HL-60 (cell line): ENCODE measurements around the gene DSC3.
"Not testable (repeated sequence)": the region's sequence is repeated elsewhere in the genome, so short reads cannot be mapped to it uniquely, and the experiment has no call there.

Experiments
- DNase-seq, 2 experiments: peaks; one replicate each; pipeline ENCODE4 v3.0.0-alpha.2; 2010 to 2020; ENCODE audit warnings: low read depth in 1 of 2, low spot score in 1 of 2
- H3K27ac ChIP-seq: fragments of 250-450 bp; sonication (Bioruptor Pico); replicated peaks from 2 replicates; pipeline ENCODE4 v1.5.1; 2020; ENCODE audit warnings: mild to moderate bottlenecking, moderate library complexity
- H3K27me3 ChIP-seq: fragments of 250-450 bp; sonication (Bioruptor Pico); 2 replicates; pipeline ENCODE4 v1.5.1; 2021; ENCODE audit warnings: mild to moderate bottlenecking, moderate library complexity; ENCODE audit not compliant: insufficient read depth, poor library complexity, severe bottlenecking
- H3K4me3 ChIP-seq: replicated peaks from 2 replicates; pipeline ENCODE4 v1.5.1; 2011; ENCODE audit warnings: mild to moderate bottlenecking, control low read depth, low read length; ENCODE audit not compliant: insufficient read depth
- CTCF ChIP-seq: IDR thresholded peaks from one replicate; pipeline ENCODE4 v1.5.1; 2011; ENCODE audit warnings: low read length, control low read depth, inconsistent platforms; ENCODE audit not compliant: insufficient read depth
- GABPA ChIP-seq: IDR thresholded peaks from 2 replicates; pipeline ENCODE4 v1.6.1; 2012; ENCODE audit warnings: low read depth
- POLR2AphosphoS5 ChIP-seq: IDR thresholded peaks from 2 replicates; pipeline ENCODE4 v1.6.1; 2012; ENCODE audit warnings: low read depth
- REST ChIP-seq: IDR thresholded peaks from 2 replicates; pipeline ENCODE4 v1.6.1; 2012; ENCODE audit warnings: low read depth; ENCODE audit not compliant: insufficient replicate concordance
- SPI1 ChIP-seq: IDR thresholded peaks from 2 replicates; pipeline ENCODE4 v1.6.1; 2012; ENCODE audit warnings: low read depth, mild to moderate bottlenecking, borderline replicate concordance

Gene DSC3

GRCh38 chr18:31015715-31016434 is 26.7 kb downstream of the DSC3 start:
- Histone ChIP-seq H3K4me3 (no peak overlapping the region), H3K27ac (no peak overlapping the region), H3K27me3 (peaks cover 7% of the 10 kb centered on the region)
- DNase-seq: no peak
- no peak for TF ChIP-seq POLR2AphosphoS5
- TF ChIP-seq GABPA: no peak
- TF ChIP-seq SPI1: no peak
- no peak for TF ChIP-seq CTCF
- no peak for TF ChIP-seq REST

GRCh38 chr18:31011455-31011854 is 31.1 kb downstream of the DSC3 start:
- H3K27ac ChIP-seq, H3K4me3 ChIP-seq, DNase-seq: not testable (repeated sequence)

GRCh38 chr18:31010601-31011000 is 31.9 kb downstream of the DSC3 start:
- Histone ChIP-seq H3K4me3 (no peak overlapping the region), H3K27me3 (peaks cover 3% of the 10 kb centered on the region), H3K27ac (no peak overlapping the region)
- TF ChIP-seq POLR2AphosphoS5 (no peak), REST (no peak), SPI1 (no peak), GABPA (no peak), CTCF (no peak)
- no peak for DNase-seq

More at GRCh38 chr18:31011455-31011854, 31.1 kb downstream of the DSC3 start:
- H3K27me3 ChIP-seq: not testable (repeated sequence)

- no peak overlapping the region for H3K4me3 ChIP-seq
- TF ChIP-seq GABPA (no peak), REST (no peak), SPI1 (no peak)
- no peak overlapping the region for H3K27ac ChIP-seq
- DNase-seq: no peak
- H3K27me3 ChIP-seq: peaks cover 2% of the 10 kb centered on the region
Observed at GRCh38 chr18:30999887-31000628, 42.5 kb downstream of the DSC3 start.
